HG03095 (cell line): ENCODE measurements around the gene C2CD2L.
"Not testable (repeated sequence)": the region's sequence is repeated elsewhere in the genome, so short reads cannot be mapped to it uniquely, and the experiment has no call there.

Source experiments
- ATAC-seq: cut with Tn5 transposase; IDR thresholded peaks from one replicate; pipeline ENCODE4 v1.9.1; 2021; ENCODE audit warnings: moderate library complexity; ENCODE audit not compliant: unreplicated experiment

The C2CD2L gene

DNA sequence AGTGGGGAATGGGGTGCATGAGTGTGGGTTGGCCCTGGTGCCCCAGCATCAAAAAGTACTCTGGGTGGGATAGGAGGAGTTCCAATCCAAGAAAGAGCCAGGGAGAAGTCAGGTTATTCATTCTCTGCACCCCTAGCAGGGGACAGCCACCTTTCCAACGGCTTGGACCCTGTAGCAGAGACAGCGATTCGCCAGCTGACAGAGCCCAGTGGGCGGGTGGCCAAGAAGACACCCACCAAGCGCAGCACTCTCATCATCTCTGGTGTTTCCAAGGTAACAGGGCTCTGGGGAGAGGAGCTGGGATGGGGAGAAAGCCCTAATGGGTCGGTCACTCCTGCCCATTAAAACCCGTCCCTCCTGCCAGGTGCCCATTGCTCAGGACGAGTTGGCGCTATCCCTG lies 6.6 kb downstream of the C2CD2L start:
- no peak for ATAC-seq

DNA sequence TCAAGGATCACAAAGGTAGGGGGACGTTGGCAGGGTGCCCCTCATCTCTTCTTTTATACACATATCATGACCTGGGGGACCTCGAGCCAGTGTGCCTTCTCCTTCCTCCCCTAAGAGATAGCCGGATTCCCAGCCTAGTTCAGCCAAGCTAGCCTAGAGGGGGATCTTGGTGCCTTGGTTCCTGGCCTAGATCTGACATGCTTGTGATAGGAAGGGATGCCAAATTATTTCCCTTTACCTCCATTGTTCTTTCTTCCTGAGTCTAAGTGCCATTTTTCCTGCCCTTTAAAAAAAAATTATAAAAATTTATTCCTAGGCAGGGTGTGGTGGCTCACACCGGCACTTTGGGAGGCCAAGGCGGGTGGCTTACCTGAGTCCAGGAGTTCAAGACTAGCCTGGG lies 7.2 kb downstream of the C2CD2L start:
- no peak for ATAC-seq

- no peak for ATAC-seq
These were observed 8.5 kb downstream of the C2CD2L start for GRCh38 chr11:119115484-119116234.

DNA sequence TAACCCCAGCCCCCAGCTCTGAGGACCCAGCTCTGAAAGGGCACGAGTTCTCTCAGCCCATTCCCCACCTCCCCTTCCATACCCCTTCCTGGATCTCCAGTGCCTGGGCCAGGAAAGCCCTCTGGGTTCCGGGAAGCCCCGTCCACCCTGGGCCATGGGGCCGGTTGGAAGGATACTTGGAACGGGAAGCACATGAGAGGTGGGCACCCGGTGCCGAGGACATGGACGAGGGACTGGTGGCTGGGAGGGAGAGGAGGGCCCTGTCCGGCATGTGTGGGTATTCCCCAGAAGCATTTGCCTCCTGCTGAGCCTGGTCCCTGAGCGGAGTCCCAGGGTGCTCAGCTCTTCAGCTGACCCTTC lies 9.1 kb downstream of the C2CD2L start:
- no peak for ATAC-seq

- ATAC-seq, result no peak
These were observed 9.5 kb downstream of the C2CD2L start for GRCh38 chr11:119116601-119117000.

DNA sequence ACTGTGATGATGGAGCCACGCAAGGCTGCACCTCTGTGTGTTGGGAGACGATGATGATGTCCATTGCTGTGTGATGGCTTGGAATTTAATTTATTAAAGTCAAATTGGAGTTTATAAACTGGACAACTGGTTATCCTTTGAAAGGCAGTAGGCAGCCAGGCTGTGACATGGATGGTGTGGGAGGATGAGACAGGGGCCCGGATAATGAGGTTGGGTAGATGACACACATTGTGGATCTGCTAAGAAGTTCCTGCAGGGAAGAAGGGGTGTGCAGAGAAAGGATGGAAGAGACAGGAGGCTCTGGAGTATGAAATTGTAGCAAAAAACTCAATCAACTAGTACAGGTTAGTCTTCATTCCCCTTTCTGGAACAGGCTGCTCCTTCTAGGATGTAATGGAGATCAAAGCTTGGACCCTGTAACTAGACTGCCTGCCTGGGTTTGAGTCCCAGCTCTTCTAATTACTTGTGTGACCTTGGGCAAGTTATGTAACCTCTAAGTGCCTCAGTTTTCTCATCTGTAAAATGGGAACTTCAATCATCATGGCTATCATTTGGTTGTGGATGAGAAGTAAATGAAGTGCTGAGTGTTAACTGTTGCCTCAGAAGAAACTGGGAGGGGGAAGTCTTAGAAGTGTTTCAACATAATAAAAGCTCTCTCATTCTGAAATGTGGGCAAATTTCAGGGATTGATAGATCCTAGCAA lies 10.0 kb downstream of the C2CD2L start:
- ATAC-seq, result no peak

GRCh38 chr11:119118227-119118626 lies 11.1 kb downstream of the C2CD2L start:
- ATAC-seq, result no peak

DNA sequence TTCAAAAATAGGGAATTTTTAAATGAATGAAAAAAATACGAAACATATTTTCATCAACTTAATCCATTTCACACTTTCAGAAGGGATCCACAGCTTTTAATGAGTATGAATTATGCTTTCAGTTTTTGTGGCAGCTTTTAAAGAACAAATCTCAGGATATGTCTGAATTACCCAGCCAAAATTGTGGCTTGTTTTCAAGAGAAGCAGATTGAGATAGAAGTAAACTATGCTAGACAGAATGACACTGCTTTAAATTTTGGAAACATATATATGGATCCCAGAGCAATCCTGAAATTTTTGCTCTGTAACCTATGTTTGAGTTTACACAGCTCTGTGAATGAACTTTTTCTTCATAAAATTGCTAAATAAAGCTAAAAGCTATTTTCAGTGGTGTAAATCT lies 11.8 kb downstream of the C2CD2L start:
- no peak for ATAC-seq

DNA sequence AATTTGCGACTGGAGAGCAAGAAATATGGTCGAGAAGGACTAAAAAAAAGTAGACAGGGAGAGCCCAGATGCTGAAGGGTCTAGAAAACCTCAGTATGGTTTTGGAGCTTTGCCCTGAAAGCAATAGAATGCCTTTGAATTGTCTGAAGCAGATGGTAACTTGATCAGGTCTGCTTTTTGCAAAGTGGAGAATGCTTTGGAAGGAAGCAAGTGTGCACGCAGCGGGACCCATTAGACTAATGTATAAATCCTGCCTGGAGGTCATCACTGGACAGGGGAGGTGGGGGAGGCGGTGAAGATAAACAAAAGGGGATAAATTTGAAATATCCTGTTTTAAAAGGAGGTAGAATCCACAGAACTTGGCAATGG lies 13.5 kb downstream of the C2CD2L start:
- no peak for ATAC-seq

- peak; percentile 94 for ATAC-seq
These were observed 14.1 kb downstream of the C2CD2L start, which contains the start of gene HINFP for GRCh38 chr11:119121008-119121810. HINFP (plus strand) TSS chr11:119121580; CDS start chr11:119126945, 5,365 bp downstream.

DNA sequence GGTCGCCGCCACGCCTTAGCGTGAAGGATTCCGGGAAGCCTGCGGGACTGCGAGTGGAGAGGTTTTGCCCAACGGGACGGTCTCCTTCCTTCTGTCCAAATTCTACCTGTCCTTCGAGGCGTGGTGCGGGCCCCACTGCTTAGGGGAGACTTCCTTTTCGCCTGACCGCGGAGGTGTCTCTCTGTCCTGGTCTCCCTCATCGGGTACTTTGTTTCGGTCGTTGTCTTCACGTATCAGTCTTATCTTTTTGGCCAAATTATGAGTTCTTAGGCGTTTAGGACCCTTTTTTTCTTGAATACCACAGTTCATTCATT lies 14.6 kb downstream of the C2CD2L start:
- peak; percentile 19 for ATAC-seq

GRCh38 chr11:119125821-119126220 lies 18.7 kb downstream of the C2CD2L start:
- ATAC-seq, result no peak

GRCh38 chr11:119126675-119127268 lies 19.6 kb downstream of the C2CD2L start:
- ATAC-seq, result no peak

- ATAC-seq, result no peak
These were observed 23.5 kb downstream of the C2CD2L start for GRCh38 chr11:119130662-119131061.

- ATAC-seq, result no peak
These were observed 27.3 kb downstream of the C2CD2L start for GRCh38 chr11:119134389-119134978.

GRCh38 chr11:119139276-119139675 lies 32.1 kb downstream of the C2CD2L start:
- ATAC-seq, result not testable (repeated sequence)

DNA sequence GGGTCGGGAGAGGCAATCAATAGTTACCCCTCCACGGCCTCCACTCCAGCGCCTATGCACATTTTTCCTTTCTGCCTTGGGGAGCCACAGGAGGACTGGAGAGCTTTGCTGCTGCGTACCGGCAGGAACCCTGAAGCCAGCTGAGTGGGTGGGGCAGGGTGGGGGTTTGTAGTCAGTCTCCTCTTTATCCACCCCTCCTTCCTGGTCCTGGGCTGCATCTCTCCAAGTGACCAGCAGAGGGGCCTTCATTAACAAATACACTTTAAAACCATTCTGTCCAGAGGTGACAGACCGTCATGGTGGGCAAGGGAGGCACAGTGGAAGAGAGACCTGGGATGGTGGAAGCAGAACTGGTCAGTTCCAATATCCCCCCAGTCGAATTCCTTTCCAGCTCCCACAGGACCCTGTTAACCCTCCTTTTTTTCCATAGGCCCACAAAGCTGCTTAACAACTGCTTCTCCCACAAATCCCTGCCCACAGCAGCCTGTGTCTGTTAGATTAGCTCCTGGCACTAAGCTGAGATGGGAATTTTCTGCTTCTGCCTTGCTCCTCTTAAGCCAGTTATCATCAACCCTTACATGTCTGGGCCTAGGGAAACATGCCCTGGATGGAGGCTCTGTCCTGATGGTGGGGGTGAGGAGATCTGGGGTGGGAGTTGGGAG lies 37.8 kb downstream of the C2CD2L start:
- no peak for ATAC-seq

GRCh38 chr11:119145551-119145950 lies 38.4 kb downstream of the C2CD2L start:
- ATAC-seq, result no peak

GRCh38 chr11:119147604-119148333 lies 40.6 kb downstream of the C2CD2L start:
- no peak for ATAC-seq

DNA sequence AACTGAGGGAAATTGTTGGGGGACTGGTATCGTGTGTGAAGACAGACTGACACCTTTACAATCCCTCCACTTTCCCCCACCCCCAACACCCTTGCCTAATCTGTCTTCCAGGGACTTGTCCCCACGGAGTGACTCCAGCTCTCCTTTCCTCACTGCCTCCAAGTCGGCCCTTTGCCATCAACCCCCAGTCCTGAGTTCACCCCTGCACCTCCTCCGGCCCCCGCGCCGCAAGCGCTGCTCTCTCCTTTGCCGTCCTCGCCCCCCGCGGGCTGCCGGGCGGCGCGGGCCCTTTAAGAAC lies 41.5 kb downstream of the C2CD2L start:
- ATAC-seq, result no peak
